B cell (primary cell): ENCODE results near the gene B4GALT1. TPM values are rescaled to one million over a fixed set of nuclear protein-coding genes. Genes with fewer than 3 reads are reported as not detected.

ENCODE experiments used
- ATAC-seq: fragments of 200-7000 bp; cut with Tn5 transposase; one replicate; pipeline ENCODE4 v1.10.0; 2021; ENCODE audit warnings: low read depth, mild to moderate bottlenecking, moderate number of reproducible peaks, moderate library complexity
- CTCF ChIA-PET: fragments of 350-600 bp; sonication (Branson Sonifier 250); formaldehyde crosslinking; loops from one replicate; lab custom pipeline; 2021; ENCODE audit warnings: antibody characterized with exemption, inconsistent platforms; lab: Charles Lee
- POLR2A ChIA-PET: fragments of 350-600 bp; sonication (Branson Sonifier 250); formaldehyde crosslinking; loops from one replicate; lab custom pipeline; 2021; ENCODE audit warnings: antibody characterized with exemption; lab: Charles Lee
- DNase-seq: peaks from one replicate; pipeline ENCODE4 v3.0.0; 2013
- H2AFZ ChIP-seq: 2 replicates; pipeline ENCODE4 v1.6.1; 2012; ENCODE audit warnings: mild to moderate bottlenecking, low read depth, low read length; ENCODE audit not compliant: insufficient read depth, poor library complexity, severe bottlenecking
- H3K27ac ChIP-seq, 2 donors: 1 replicate in 1 of 2; 2 replicates in 1 of 2; pipeline ENCODE4 v1.5.1; 2012 to 2013; ENCODE audit warnings: low read length in 2 of 2, mild to moderate bottlenecking in 2 of 2, moderate library complexity in 1 of 2
- H3K27me3 ChIP-seq, 4 experiments: fragments of 200-600 bp in 1 of 4; sonication (generic) in 1 of 4; replicated peaks in 1 of 4; 1 replicate in 2 of 4; 2 replicates in 2 of 4; pipeline versions ENCODE4 v1.6.1 to v1.7.0; 2013 to 2016; ENCODE audit warnings: low read length in 3 of 4, mild to moderate bottlenecking in 2 of 4, mixed read lengths in 1 of 4, moderate library complexity in 1 of 4; ENCODE audit not compliant: insufficient read depth in 4 of 4, control insufficient read depth in 3 of 4; ENCODE audit errors: control extremely low read depth in 1 of 4
- H3K36me3 ChIP-seq, 2 experiments: replicated peaks in 1 of 2; 1 replicate in 1 of 2; 2 replicates in 1 of 2; pipeline versions ENCODE4 v1.6.1 to v1.7.1; 2013; ENCODE audit warnings: low read length in 1 of 2; ENCODE audit not compliant: insufficient read depth in 2 of 2, control insufficient read depth in 1 of 2; ENCODE audit errors: control extremely low read depth in 1 of 2, extremely low read depth in 1 of 2
- H3K4me1 ChIP-seq, 2 donors: fragments of 200-600 bp in 1 of 2; sonication (generic) in 1 of 2; 1 replicate in 1 of 2; 2 replicates in 1 of 2; pipeline versions ENCODE4 v1.5.1 to v1.6.1; 2013 to 2017; ENCODE audit warnings: low read length in 2 of 2; ENCODE audit not compliant: control insufficient read depth in 2 of 2, insufficient read depth in 2 of 2
- H3K4me2 ChIP-seq: replicated peaks from 2 replicates; pipeline ENCODE3; 2012; ENCODE audit warnings: mild to moderate bottlenecking, low read depth, low read length; ENCODE audit not compliant: poor library complexity, severe bottlenecking
- H3K4me3 ChIP-seq, 5 experiments: fragments of 200-600 bp in 1 of 5; sonication (generic) in 1 of 5; 1 replicate in 3 of 5; 2 replicates in 2 of 5; pipeline versions ENCODE4 v1.5.1 to v1.7.0; 2011 to 2016; ENCODE audit warnings: low read length in 4 of 5, mild to moderate bottlenecking in 4 of 5, low read depth in 2 of 5, control low read depth in 1 of 5, moderate library complexity in 1 of 5; ENCODE audit not compliant: insufficient read depth in 1 of 5; ENCODE audit errors: control extremely low read depth in 1 of 5, extremely low read depth in 1 of 5
- H3K79me2 ChIP-seq: fragments of 200-600 bp; sonication (generic); one replicate; pipeline ENCODE4 v1.6.0; 2016; ENCODE audit warnings: low read length; ENCODE audit not compliant: control insufficient read depth, insufficient read depth
- H3K9ac ChIP-seq: fragments of 200-600 bp; sonication (generic); 2 replicates; pipeline ENCODE4 v1.6.1; 2017; ENCODE audit warnings: mild to moderate bottlenecking, low read length, moderate library complexity
- H3K9me3 ChIP-seq, 3 donors: one replicate each; pipeline versions ENCODE4 v1.6.1 to v1.7.1; 2013; ENCODE audit warnings: low read length in 2 of 3; ENCODE audit not compliant: control insufficient read depth in 2 of 3, insufficient read depth in 1 of 3; ENCODE audit errors: control extremely low read depth in 1 of 3
- H4K20me1 ChIP-seq: 2 replicates; pipeline ENCODE4 v1.6.0; 2012; ENCODE audit warnings: mild to moderate bottlenecking, low read length; ENCODE audit not compliant: insufficient read depth, control insufficient read depth, poor library complexity, severe bottlenecking
- H3K27ac Mint-ChIP-seq: one replicate; pipeline ENCODE4 v1.8.0; 2021; ENCODE audit warnings: mixed read lengths
- H3K27me3 Mint-ChIP-seq: one replicate; pipeline ENCODE4 v1.8.0; 2021; ENCODE audit warnings: mixed read lengths
- H3K4me1 Mint-ChIP-seq: one replicate; pipeline ENCODE4 v1.8.0; 2021; ENCODE audit warnings: mixed read lengths
- H3K4me3 Mint-ChIP-seq: one replicate; pipeline ENCODE4 v1.8.0; 2021; ENCODE audit warnings: mixed read lengths
- H3K9me3 Mint-ChIP-seq: one replicate; pipeline ENCODE4 v1.8.0; 2022; ENCODE audit warnings: mixed read lengths; ENCODE audit not compliant: insufficient read depth
- EZH2 ChIP-seq: IDR thresholded peaks from 2 replicates; pipeline ENCODE4 v1.6.1; 2012; ENCODE audit warnings: borderline replicate concordance, low read depth, mild to moderate bottlenecking, moderate library complexity, low read length; ENCODE audit not compliant: insufficient read depth, poor library complexity, severe bottlenecking
- WGBS: methylation state at CpG from one replicate; pipeline ENCODE4 v1.1.5; 2013; ENCODE audit warnings: missing lambda C conversion rate; ENCODE audit not compliant: insufficient coverage; 5-methylcytosine and 5-hydroxymethylcytosine counted together
- intact Hi-C: fragments of 100-400 bp; cut with micrococcal nuclease; formaldehyde crosslinking; loops from one replicate; pipeline ENCODE4 v1.10.0; 2022
- polyA plus RNA-seq: library from polyadenylated mRNA; depleted of rRNA; stranded (reverse); fragments of >200 nt; gene quantifications from 2 replicates; pipeline ENCODE4 v1.2.3, GENCODE V29; 2012
- total RNA-seq, 2 donors: library from RNA; stranded (reverse); fragments of 120-200 nt in 1 of 2; gene quantifications; 1 replicate in 1 of 2; 2 replicates in 1 of 2; pipeline versions ENCODE4 v1.2.3 to v1.2.4, GENCODE V29; 2013 to 2022
- TF ChIP-seq, protein P1 (sequence below): fragments of 200-600 bp; IDR thresholded peaks from one replicate; pipeline ENCODE4 v1.8.0; 2022; ENCODE audit warnings: antibody characterized with exemption, mild to moderate bottlenecking

B4GALT1 gene
- total and polyA plus RNA-seq, 2 donors (not counting 1 experiment from before 2014, with no cell fraction given) = 49.2 to 201 TPM

- Mint-ChIP-seq H3K4me3 (peak overlapping the region; percentile 95), H3K9me3 (no peaks in the 10 kb centered on the region), H3K4me1 (peaks cover 79% of the 10 kb centered on the region), H3K27ac (peak overlapping the region; percentile 93), H3K27me3 (no peaks in the 10 kb centered on the region)
- 2% methylated on average over 7 of the region's 11 CpGs for WGBS
- DNase-seq (peak; percentile 69), ATAC-seq (no peak)
- peak overlapping the region; percentile 95 for H3K4me2 ChIP-seq
- CTCF ChIA-PET = interaction anchor here (0.8 to 2.0 kb wide), 2 partner anchors 13 to 62 kb away, joined by 3 to 9 read pairs; no protein-coding TSS in a partner anchor
- no peaks in the 10 kb centered on the region for H3K27me3 ChIP-seq
- peak overlapping the region; percentile 95 to 99 (median 98) for H3K4me3 ChIP-seq
- POLR2A ChIA-PET = interaction anchor here (1.0 to 2.0 kb wide), 2 partner anchors 13 to 42 kb away, joined by 5 to 8 read pairs; no protein-coding TSS in a partner anchor
- peaks cover 50% of the 10 kb centered on the region for H4K20me1 ChIP-seq
- H3K79me2 ChIP-seq = peaks cover 85% of the 10 kb centered on the region
- peaks cover 76 to 84% of the 10 kb centered on the region in 2 donors for H3K4me1 ChIP-seq
- peak overlapping the region; percentile 97 for H3K9ac ChIP-seq
- no peaks in the 10 kb centered on the region for H3K9me3 ChIP-seq
- peak overlapping the region; percentile 90 to 92 for H3K27ac ChIP-seq
- TF ChIP-seq, protein P1, sequence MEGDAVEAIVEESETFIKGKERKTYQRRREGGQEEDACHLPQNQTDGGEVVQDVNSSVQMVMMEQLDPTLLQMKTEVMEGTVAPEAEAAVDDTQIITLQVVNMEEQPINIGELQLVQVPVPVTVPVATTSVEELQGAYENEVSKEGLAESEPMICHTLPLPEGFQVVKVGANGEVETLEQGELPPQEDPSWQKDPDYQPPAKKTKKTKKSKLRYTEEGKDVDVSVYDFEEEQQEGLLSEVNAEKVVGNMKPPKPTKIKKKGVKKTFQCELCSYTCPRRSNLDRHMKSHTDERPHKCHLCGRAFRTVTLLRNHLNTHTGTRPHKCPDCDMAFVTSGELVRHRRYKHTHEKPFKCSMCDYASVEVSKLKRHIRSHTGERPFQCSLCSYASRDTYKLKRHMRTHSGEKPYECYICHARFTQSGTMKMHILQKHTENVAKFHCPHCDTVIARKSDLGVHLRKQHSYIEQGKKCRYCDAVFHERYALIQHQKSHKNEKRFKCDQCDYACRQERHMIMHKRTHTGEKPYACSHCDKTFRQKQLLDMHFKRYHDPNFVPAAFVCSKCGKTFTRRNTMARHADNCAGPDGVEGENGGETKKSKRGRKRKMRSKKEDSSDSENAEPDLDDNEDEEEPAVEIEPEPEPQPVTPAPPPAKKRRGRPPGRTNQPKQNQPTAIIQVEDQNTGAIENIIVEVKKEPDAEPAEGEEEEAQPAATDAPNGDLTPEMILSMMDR = no peak
- TF ChIP-seq EZH2 = no peak
- H3K36me3 ChIP-seq = no peaks in the 10 kb centered on the region
- intact Hi-C loops = loop anchor here (1.0 to 10.0 kb wide), 2 partner anchors 22 to 131 kb away; partner anchors contain the start of gene NFX1
- H2AFZ ChIP-seq = peak overlapping the region; percentile 12
These were observed 2.9 kb downstream of the B4GALT1 start for GRCh38 chr9:33164138-33164809.
